Hepatocyte (in vitro differentiated cells): ENCODE measurements around the gene CXCL12.

Source experiments
- CTCF ChIP-seq: fragments of 200-600 bp; sonication (generic); IDR thresholded peaks from 2 replicates; pipeline ENCODE4 v1.5.1; 2016; ENCODE audit warnings: antibody characterized with exemption, mild to moderate bottlenecking; ENCODE audit not compliant: poor library complexity
- EZH2 ChIP-seq: fragments of 200-600 bp; sonication (generic); IDR thresholded peaks from 2 replicates; pipeline ENCODE4 v1.6.1; 2016; ENCODE audit warnings: antibody characterized with exemption, mild to moderate bottlenecking, borderline replicate concordance

GRCh38 chr10:44427037-44427436, 42.1 kb upstream of the CXCL12 start:
- TF ChIP-seq CTCF (no peak), EZH2 (no peak)
